HG02973 (cell line): Measurements from ENCODE around the gene PRG2.

Experiments
- ATAC-seq: cut with Tn5 transposase; IDR thresholded peaks from one replicate; pipeline ENCODE4 v1.9.1; 2021; ENCODE audit warnings: moderate library complexity; ENCODE audit not compliant: unreplicated experiment

PRG2 gene

GRCh38 chr11:57390535-57390934, at the start of gene PRG2:
Gene PRG2, minus strand, starts transcription at chr11:57390650. Its CDS starts 706 bp downstream, at chr11:57389944.
- ATAC-seq, result no peak

DNA sequence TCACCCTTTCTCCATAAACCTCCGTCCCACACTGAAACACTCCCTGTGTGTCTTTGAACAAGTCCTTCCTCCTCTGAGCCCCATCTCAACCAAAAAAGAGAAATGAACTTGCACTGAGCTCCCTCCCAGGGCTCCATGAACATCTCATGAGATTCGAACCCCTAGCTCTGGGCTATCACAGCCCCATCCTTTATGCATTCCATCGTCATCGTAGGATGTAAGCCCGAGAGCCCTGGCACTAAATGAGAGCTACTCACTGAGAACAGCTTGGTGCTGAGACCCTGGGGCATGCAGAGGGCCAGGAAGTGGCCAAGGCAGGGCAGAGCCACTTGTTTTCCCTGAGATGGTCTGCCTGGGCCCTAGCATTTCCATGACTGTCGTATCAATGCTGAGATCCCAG, 49.3 kb upstream of the PRG2 start:
- no peak for ATAC-seq

DNA sequence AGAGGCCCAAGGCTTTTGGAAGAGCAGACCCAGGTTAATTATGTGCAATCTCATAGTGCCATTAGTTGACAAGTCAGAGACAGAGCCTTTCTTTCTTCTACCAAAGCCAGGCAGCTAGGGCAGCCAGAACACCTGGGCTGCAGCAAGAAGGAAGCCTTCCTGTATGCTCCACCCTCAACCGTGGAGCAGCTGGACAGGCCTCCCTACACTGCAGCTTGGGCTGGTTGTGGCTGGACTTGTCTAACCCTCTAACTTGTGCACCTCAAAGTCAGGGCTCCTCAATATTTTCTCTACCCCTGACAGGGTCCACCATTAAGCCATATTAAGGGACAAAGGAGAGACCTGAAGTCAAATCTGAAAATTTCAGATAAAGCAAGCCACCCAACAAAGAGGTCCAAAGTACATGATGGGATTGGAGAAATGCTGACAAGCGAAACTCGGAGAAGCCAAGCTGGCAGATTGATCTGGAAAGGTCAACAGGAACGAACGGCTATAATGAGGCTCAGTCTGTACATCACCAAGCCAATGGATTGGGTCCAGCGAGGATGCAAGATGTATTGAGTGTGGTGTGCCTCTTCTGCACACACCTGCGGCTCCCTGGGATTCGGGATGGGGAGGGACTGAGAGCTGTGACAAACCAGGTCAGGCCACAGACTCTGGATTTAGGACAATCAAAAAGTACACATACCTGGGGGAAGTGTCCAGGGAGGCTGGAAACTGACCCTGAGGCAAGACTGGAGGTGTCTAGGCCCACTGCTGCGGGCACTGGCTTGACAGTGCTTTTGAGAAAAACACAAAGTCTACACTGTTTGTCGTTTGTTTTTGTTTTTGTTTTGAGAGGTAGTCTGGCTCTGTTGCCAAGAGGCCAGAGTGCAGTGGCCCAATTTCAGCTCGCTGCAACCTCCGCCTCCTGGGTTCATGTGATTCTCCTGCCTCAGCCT, 48.2 kb upstream of the PRG2 start:
- ATAC-seq, result no peak

DNA sequence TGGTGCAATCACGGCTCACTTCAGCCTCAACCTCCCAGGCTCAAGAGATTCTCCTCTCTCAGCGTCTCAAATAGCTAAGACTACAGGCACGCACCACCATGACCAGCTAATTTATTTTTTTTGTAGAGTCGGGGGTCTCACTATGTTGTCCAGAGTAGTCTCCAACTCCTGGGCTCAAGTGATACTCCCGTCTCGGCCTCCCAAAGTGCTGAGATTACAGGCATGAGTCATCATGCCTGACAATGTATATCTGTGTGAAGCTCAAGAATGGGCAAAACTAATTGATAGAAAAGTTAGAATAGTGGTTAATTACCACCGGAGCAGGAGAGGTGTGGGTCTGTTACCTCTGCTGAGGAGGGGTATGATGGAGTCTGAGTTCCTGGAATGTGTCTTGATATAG, 45.6 kb upstream of the PRG2 start:
- no peak for ATAC-seq

DNA sequence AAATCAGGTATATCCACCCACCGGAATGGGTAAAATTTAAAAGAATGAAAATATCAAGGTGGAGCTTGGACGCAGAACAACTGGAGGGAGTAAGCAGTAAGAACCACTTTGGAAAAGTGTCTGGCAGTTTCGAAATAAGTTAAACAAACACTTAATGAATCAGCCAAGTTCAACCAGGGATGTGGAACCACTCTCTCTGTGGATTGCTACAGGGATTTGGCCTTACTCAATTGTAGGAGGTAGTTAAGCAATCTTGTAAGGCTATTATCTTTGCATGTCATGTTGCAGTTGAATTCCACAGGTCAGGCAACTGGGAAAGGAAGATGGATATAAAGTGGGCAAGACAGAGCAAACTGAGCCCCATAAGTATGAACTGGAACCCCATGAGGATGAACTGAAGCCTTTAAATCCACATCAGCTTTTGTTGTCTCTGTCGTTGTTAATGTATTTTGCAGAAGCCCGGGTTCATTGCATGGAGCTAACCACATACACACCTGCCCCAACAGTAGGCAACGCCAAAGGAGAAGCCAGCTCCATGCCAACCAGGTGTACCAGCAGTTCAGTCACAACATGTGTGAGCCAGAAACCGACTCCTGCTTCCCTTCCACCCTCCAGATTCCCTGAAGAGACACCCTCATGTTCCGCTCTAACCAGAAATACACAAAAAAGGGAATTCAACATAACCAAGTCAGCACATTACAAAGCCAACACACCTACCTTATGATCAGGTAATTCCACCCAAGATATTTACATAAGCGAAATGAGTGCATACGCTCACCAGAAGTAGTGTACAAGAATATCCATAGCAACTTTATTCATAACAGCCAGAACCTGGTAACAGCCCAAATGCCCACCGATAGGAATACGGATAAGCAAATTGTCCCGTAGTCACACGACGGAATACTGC, 44.4 kb upstream of the PRG2 start:
- ATAC-seq, result no peak

GRCh38 chr11:57432714-57433163, 42.3 kb upstream of the PRG2 start:
- no peak for ATAC-seq

DNA sequence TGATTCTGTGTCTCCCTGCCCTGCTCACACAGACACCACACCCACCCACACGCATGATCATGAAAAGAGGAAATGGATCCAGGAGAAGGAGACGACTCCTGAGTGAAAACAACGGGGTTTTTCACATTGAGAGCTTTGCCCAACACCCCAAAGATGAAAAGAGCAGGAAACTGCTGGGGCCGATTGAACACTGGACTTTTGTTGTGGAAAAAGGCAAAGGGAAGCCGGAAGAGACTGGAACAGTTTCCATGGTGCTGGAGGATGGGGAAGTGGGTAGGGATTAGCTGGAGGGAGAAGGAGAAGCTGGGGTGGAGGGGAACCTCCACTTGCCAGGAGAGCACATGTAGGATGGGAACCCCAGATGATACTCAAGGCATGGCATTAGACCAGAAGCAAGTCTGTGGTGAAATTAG, 41.7 kb upstream of the PRG2 start:
- no peak for ATAC-seq

GRCh38 chr11:57430952-57431351, 40.5 kb upstream of the PRG2 start:
- no peak for ATAC-seq

GRCh38 chr11:57429946-57430345, 39.5 kb upstream of the PRG2 start:
- no peak for ATAC-seq

GRCh38 chr11:57428643-57429042, 38.2 kb upstream of the PRG2 start:
- no peak for ATAC-seq

DNA sequence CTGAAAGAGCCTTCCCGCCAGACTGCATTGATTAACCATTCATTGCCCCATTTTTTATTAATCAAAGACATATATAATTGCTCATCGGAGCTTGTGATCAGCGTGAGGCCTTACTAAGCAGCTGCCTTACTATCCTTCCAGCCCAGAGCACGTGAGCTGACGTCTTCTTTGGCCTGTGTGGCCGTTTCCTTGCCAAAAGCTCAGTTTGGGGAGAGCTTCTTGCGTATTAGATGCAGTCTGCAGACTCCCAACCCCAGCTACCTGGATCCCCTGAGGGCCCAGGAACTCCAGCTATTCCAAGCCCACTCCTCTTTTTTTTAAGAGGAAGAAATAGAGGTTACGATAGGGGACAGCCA, 37.3 kb upstream of the PRG2 start:
- ATAC-seq, result no peak

DNA sequence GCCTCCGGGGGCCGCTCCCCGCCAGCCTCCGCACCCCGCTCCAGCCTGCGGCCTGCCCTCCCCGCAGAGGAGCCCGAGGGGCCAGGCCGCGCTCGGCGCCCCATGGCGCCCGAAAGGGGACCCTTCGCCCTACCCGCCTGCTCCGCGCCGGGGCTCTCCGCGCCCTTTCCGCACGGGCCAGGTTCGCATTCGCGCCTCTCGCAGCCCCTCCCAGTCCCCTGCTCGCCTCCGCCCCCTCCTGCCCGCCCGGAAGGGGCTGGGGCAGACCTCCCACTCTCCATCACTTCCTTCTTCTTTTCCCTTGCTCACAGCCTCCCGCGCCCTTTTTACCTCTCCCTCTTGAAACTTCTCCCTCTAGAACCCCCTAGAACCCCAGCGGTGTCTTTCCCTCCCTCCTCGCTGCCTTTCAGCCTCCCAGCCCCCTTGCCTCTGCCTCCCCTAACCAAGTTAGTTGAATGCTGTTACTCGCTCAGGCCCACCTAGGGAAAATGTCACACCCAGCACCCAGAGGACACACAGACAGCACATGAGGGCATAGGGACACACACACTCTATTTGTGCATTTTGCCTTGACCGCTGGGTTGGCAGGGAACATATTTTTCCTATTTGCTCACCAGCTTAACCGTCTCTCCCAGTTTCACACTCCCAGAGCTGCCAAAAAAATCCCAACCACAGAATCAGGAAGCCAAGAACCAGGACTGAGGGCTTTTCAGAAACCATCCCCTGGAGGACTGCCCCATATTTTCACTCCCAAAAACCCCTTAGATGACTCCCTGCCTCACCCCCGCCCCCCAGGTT, 36.7 kb upstream of the PRG2 start, which contains the start of gene SLC43A3:
SLC43A3 (minus strand) TSS at position 193 of the 798 bp plus-strand sequence. CDS start 949 bp downstream, outside the sequence.
- peak; percentile 43 for ATAC-seq

DNA sequence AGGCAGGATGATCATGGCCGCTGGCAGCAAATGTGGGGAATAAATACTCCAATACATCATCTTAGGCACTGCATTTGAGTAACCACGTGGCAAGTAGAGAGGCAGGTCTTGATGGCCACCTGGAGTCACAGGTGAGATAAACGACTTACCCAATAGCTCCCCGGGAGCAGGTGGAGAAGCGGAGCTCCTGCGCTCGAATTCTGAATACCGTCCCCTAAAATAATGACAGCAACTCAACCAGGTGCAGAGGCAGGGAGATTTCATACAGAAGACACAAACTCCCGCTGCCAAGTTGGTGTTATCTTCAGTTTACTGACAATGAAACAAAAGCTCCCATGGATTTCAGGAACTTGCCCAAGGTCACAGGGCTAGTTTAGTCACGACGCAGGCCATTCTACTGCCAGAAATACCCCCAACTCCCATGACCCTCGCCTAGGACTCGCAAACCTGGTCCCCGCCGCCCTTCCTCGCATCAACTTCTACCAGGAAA, 36.0 kb upstream of the PRG2 start:
- ATAC-seq, result peak; percentile 0

DNA sequence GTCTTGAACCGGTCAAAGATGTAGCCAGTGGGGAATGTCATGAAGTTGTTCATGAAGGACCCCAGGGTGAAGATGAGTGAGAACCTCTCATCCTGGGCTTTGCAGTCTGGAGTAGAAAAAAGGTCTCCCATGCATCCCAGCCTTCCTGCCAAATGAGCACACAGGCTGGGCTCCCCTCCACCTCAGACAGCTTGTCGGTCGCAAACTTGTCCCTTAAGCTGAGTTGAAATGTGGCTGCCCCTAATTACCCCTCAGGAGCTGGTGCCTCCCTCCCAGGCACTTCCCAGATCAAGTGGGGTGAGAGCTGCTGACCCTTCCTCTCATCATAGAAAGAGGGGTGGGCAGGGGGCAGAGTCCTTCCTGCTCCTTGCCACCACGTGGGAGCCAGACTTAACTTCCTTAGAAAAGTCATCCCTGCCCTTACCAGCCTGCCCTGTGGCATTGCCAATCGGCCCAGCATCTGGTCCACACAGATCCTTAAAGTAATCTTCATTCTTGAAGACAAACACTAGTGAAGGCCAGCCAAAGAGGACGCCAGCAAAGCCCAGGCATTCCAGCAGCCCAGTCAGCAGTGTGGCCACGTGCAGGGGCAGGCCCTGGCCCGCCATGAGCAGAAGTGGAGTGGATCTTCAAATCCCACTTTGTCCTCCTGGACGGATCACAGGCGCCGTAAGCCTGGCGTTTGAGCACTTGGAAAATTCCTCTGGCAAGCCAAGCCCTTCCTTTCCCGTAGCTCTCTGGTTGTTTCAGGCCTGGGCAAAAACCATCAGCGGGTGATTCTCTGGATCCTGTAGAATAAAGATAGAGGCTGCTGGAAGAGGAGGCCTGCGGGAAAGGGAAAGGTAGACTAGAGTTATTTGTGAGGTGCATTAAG, 35.4 kb upstream of the PRG2 start:
- ATAC-seq, result no peak

DNA sequence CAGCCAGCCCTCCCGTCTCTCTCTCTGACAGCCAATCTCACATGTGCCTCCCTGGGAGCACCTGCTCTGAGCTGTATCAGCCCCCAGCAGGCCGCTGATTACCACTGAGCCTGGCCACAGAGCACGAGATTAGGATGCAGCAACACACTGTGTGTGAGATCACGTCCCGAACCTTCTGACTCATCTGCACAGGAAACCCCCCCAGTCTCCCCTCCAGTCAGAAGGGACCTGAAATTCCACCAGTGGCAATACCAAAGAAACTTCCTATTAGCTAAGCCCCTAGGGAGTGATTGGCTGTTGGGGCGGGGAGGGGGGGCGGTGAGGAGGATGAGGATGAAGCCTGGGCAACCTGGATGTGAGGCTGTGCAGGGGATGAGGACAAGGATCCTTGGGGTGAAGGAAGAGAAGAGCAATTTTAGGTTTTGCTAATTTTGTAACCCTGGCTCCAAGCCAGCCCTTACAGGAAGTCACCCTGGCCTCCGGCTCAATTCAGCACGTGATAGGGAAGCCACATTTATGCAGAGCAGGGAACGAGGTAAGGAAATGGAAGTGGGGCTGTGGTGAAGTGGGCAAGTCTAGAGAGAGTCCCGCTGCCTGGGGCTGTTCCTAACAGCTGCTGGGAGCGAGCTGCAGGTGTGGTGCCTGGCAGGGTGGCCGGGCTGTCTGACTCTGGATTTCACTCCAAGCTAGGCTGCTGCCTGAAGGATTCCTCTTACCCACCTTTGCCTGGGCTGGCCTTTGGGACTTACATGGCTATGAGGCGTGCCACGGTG, 34.5 kb upstream of the PRG2 start:
- peak; percentile 94 for ATAC-seq

GRCh38 chr11:57424137-57424791, 33.8 kb upstream of the PRG2 start:
- no peak for ATAC-seq

- ATAC-seq, result no peak
Measured at GRCh38 chr11:57422669-57423068, 32.2 kb upstream of the PRG2 start.

- ATAC-seq, result no peak
Measured at GRCh38 chr11:57421805-57422204, 31.4 kb upstream of the PRG2 start.
